ENCODE data around the gene TMEM184A.

TMEM184A gene

GRCh38 chr7:1538544-1539180, 17.3 kb downstream of the TMEM184A start:
- DNase-seq: no peak

- no peak for DNase-seq
These were observed 18.2 kb downstream of the TMEM184A start for GRCh38 chr7:1537535-1538412.

- no peak for DNase-seq
These were observed 19.1 kb downstream of the TMEM184A start for GRCh38 chr7:1536743-1537534.

- no peak for DNase-seq
These were observed 19.6 kb downstream of the TMEM184A start for GRCh38 chr7:1536455-1536742.

- DNase-seq: no peak
These were observed 20.1 kb downstream of the TMEM184A start for GRCh38 chr7:1535701-1536454.

GRCh38 chr7:1535100-1535458, 20.9 kb downstream of the TMEM184A start:
- DNase-seq: no peak

GRCh38 chr7:1534330-1535099, 21.5 kb downstream of the TMEM184A start:
- DNase-seq: no peak

GRCh38 chr7:1533547-1534329, 22.3 kb downstream of the TMEM184A start:
- no peak for DNase-seq

- no peak for DNase-seq
These were observed 22.8 kb downstream of the TMEM184A start for GRCh38 chr7:1533255-1533546.

GRCh38 chr7:1532456-1533254, 23.4 kb downstream of the TMEM184A start:
- DNase-seq: no peak

GRCh38 chr7:1531979-1532455, 24.0 kb downstream of the TMEM184A start:
- no peak for DNase-seq

- no peak for DNase-seq
These were observed 24.6 kb downstream of the TMEM184A start for GRCh38 chr7:1531263-1531978.

GRCh38 chr7:1530946-1531262, 25.1 kb downstream of the TMEM184A start:
- no peak for DNase-seq

GRCh38 chr7:1529383-1530116, 26.5 kb downstream of the TMEM184A start:
- no peak for DNase-seq

- DNase-seq: no peak
These were observed 29.7 kb downstream of the TMEM184A start for GRCh38 chr7:1526271-1526754.

- DNase-seq: no peak
These were observed 30.6 kb downstream of the TMEM184A start for GRCh38 chr7:1525409-1525808.

- no peak for DNase-seq
These were observed 32.2 kb downstream of the TMEM184A start for GRCh38 chr7:1523844-1524243.

GRCh38 chr7:1523208-1523607, 32.8 kb downstream of the TMEM184A start:
- no peak for DNase-seq

GRCh38 chr7:1521456-1521855, 34.5 kb downstream of the TMEM184A start:
- DNase-seq: no peak

Measured in NCI-H510A (cell line).